Karpas-422 (cell line): ENCODE data around the gene FASTKD3. TPM values are rescaled to one million over a fixed set of nuclear protein-coding genes. Genes with fewer than 3 reads are reported as not detected.

ENCODE experiments used
- DNase-seq: peaks from one replicate; pipeline ENCODE4 v3.0.0-alpha.2; 2015
- H2AFZ ChIP-seq: fragments of 200-600 bp; sonication (generic); 2 replicates; pipeline ENCODE4 v1.6.1; 2014; ENCODE audit warnings: antibody characterized with exemption, low read length, mixed read lengths
- H3K27ac ChIP-seq: fragments of 200-600 bp; sonication (generic); 2 replicates; pipeline ENCODE4 v1.5.1; 2014; ENCODE audit warnings: mild to moderate bottlenecking, low read length, moderate library complexity
- H3K27me3 ChIP-seq: fragments of 200-600 bp; sonication (generic); 2 replicates; pipeline ENCODE4 v1.6.1; 2014; ENCODE audit warnings: low read length, mixed read lengths
- H3K36me3 ChIP-seq: fragments of 200-600 bp; sonication (generic); 2 replicates; pipeline ENCODE4 v1.6.1; 2014; ENCODE audit warnings: low read length, mixed read lengths; ENCODE audit not compliant: insufficient read depth
- H3K4me1 ChIP-seq: fragments of 200-600 bp; sonication (generic); 2 replicates; pipeline ENCODE4 v1.6.1; 2014; ENCODE audit warnings: mild to moderate bottlenecking, low read length, mixed read lengths
- H3K4me2 ChIP-seq: fragments of 200-600 bp; sonication (generic); 2 replicates; pipeline ENCODE4 v1.6.1; 2014; ENCODE audit warnings: low read length, low read depth, mild to moderate bottlenecking; ENCODE audit not compliant: poor library complexity, severe bottlenecking
- H3K4me3 ChIP-seq: fragments of 200-600 bp; sonication (generic); 2 replicates; pipeline ENCODE4 v1.5.1; 2014; ENCODE audit warnings: mild to moderate bottlenecking, antibody characterized with exemption, low read length, mixed read lengths
- H3K79me2 ChIP-seq: fragments of 200-600 bp; sonication (generic); 2 replicates; pipeline ENCODE4 v1.6.1; 2014; ENCODE audit warnings: mild to moderate bottlenecking, low read length, mixed read lengths
- H3K9ac ChIP-seq: fragments of 200-600 bp; sonication (generic); 2 replicates; pipeline ENCODE4 v1.6.0; 2014; ENCODE audit warnings: low read length
- H3K9me2 ChIP-seq: fragments of 200-600 bp; sonication (generic), shearing (Covaris generic); replicated peaks from 2 replicates; pipeline ENCODE4 v1.6.0; 2014; ENCODE audit warnings: mild to moderate bottlenecking, low read length, moderate library complexity; ENCODE audit not compliant: insufficient read depth
- H3K9me3 ChIP-seq: fragments of 300-700, 200-600 bp; sonication (generic); 2 replicates; pipeline ENCODE4 v1.6.1; 2014; ENCODE audit warnings: low read length, mixed read lengths
- H4K20me1 ChIP-seq: fragments of 200-600 bp; sonication (generic); 2 replicates; pipeline ENCODE4 v1.6.1; 2014; ENCODE audit warnings: mild to moderate bottlenecking, antibody characterized with exemption, low read length, low read depth; ENCODE audit not compliant: insufficient read depth
- total RNA-seq: library from RNA; depleted of rRNA; stranded (reverse); fragments of >200 nt; shearing (Covaris generic); gene quantifications from 2 replicates; pipeline ENCODE4 v1.2.3, GENCODE V29; 2014; ENCODE audit warnings: low replicate concordance

The FASTKD3 gene
- total RNA-seq, 1 experiment from 2014 or later, result 25.3 TPM

DNA sequence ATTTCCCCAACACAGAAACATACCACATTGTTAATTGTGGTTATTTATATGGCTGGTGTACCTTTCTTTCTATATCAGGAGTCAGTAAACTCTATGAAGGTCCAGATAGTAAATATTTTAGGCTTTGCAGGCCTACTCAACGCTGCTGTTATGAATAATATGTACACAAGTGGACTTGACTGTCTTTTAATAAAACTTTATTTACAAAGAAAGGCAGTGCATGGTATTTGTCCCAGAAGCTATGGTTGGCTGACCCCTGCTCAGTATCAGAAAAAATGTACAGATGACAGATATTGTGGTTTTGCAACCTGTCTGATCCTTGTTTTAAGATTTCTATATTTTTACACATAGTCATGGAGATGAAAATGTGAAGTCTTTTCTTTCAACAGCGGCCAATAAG lies 5.8 kb upstream of the FASTKD3 start:
- peaks cover 28% of the 10 kb centered on the region for H3K4me1 ChIP-seq
- no peak overlapping the region for H3K4me2 ChIP-seq
- no peaks in the 10 kb centered on the region for H3K27me3 ChIP-seq
- H3K9ac ChIP-seq, result no peak overlapping the region
- no peak overlapping the region for H3K27ac ChIP-seq
- H3K36me3 ChIP-seq, result peaks cover 63% of the 10 kb centered on the region
- no peaks in the 10 kb centered on the region for H3K9me3 ChIP-seq
- no peak overlapping the region for H2AFZ ChIP-seq
- H3K79me2 ChIP-seq, result peaks cover 95% of the 10 kb centered on the region
- no peaks in the 10 kb centered on the region for H3K9me2 ChIP-seq
- DNase-seq, result no peak
- no peak overlapping the region for H3K4me3 ChIP-seq
- H4K20me1 ChIP-seq, result peaks cover 29% of the 10 kb centered on the region

DNA sequence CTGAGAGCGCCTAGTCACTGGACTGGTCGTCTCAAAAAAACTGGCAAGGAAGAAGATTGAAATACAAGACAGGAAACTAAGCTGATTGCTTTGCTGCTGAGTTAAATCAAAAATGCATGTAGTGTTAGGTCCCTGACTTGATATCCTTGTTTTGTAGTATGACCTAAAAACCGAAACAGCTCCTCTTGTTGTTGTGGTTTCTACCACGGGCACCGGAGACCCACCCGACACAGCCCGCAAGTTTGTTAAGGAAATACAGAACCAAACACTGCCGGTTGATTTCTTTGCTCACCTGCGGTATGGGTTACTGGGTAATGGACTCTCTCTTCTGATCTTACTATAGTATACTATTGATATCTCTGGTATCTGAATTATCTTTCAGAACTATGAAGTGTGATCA lies 4.4 kb upstream of the FASTKD3 start:
- Histone ChIP-seq H3K27me3 (no peaks in the 10 kb centered on the region), H3K4me1 (peaks cover 28% of the 10 kb centered on the region), H2AFZ (no peak overlapping the region), H3K9me3 (no peaks in the 10 kb centered on the region), H3K4me2 (no peak overlapping the region), H3K4me3 (no peak overlapping the region), H3K27ac (no peak overlapping the region), H3K9ac (no peak overlapping the region), H4K20me1 (peaks cover 26% of the 10 kb centered on the region), H3K36me3 (peaks cover 49% of the 10 kb centered on the region), H3K79me2 (peaks cover 97% of the 10 kb centered on the region), H3K9me2 (no peaks in the 10 kb centered on the region)
- no peak for DNase-seq

DNA sequence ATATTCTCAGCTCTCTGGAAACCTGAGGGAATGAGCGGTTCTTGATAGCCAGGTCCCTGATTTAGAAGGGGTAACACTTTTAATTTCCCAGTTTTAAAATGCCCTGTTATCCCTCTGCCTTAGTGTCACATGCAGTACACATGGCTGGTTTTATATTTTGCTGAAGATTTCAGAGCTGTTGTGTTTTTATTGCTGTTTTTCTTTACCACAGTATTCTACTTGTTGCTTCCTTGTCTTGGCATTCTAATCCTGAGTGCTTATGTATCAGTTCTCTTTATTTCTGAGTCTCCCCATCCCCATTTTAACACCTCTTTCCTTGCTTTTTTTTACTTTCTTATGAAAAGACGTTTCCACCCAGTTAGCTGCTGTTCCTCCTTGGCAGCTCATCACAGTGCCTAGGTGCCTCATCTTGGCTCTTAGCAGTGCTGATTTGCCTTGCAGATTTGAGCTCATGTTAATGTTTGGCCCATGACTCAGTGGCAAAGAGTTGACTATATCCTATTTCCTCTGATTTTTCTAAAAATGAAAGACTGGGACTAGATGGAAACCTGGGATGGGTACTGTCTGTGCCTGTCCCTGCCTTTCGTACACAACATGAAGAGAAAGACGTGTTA lies 3.8 kb upstream of the FASTKD3 start:
- H3K4me1 ChIP-seq, result peaks cover 32% of the 10 kb centered on the region
- DNase-seq, result no peak
- no peak overlapping the region for H3K27ac ChIP-seq
- peaks cover 26% of the 10 kb centered on the region for H4K20me1 ChIP-seq
- no peak overlapping the region for H3K4me3 ChIP-seq
- no peak overlapping the region for H3K4me2 ChIP-seq
- H2AFZ ChIP-seq, result no peak overlapping the region
- no peaks in the 10 kb centered on the region for H3K27me3 ChIP-seq
- H3K36me3 ChIP-seq, result peaks cover 43% of the 10 kb centered on the region; the same call in 1 of the 2 replicates
- no peaks in the 10 kb centered on the region for H3K9me2 ChIP-seq
- no peak overlapping the region for H3K9ac ChIP-seq
- H3K79me2 ChIP-seq, result peaks cover 97% of the 10 kb centered on the region
- H3K9me3 ChIP-seq, result no peaks in the 10 kb centered on the region

DNA sequence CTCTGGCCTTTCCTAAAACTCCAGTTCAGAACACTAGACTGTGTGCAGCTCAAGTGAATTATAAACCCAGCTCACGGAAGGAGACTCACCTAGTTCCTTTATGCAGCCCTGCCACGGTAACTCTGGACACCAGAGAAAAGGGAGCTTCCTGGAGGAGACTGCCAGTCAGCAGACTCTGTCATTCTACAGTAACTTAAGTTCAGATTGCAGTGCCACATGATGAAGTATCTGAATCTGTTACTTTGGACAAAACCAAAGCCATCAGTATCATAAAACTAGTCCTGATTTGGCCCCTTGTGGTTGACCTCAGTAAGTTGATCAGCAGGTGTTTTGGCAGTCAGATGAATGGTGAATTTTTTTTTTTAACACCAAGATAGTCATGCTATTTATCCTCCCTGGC lies 2.8 kb upstream of the FASTKD3 start:
- Histone ChIP-seq H3K79me2 (peaks cover 99% of the 10 kb centered on the region), H3K27ac (no peak overlapping the region), H3K36me3 (peaks cover 38% of the 10 kb centered on the region; the same call in 1 of the 2 replicates), H2AFZ (no peak overlapping the region), H4K20me1 (peaks cover 25% of the 10 kb centered on the region), H3K4me3 (no peak overlapping the region), H3K4me1 (peaks cover 42% of the 10 kb centered on the region), H3K9ac (no peak overlapping the region), H3K9me2 (no peaks in the 10 kb centered on the region), H3K9me3 (no peaks in the 10 kb centered on the region), H3K27me3 (no peaks in the 10 kb centered on the region), H3K4me2 (peak overlapping the region; percentile 67)
- DNase-seq, result no peak

DNA sequence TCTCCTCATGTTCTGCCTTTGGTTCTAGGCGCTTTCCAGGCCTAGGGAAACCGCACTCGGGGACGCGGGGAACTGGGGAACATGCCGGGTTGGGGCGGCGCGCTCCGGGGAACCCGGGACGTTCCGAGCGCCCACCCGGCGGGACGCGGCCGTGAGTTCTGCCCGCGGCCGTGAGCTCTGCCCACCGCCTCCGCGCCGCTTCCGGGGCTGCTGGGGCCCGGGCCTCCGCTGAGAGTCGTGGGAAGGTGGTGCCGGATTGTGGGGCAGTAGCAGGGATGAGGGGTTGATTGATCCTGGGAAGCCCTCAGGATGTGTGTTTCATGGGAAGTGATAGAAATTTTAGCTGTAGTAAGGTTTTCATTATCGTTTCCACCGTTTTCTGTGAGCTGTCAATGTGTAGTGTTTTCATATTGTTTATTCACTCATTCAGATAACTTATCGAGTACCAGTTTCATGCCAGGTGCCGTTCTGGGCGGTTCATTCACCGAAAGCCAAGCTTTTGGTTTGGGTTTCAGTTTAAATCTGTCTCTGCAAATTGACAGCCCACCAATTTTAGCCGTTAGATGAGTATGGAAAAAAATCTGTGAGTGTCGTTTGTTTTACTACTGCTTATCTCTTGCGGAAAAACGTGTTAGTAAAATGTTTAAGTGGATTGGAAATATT lies 774 bp upstream of the FASTKD3 start:
- Histone ChIP-seq H3K4me3 (peak overlapping the region; percentile 68), H3K79me2 (peaks cover 98% of the 10 kb centered on the region), H3K4me1 (peaks cover 55% of the 10 kb centered on the region), H3K36me3 (peaks cover 35% of the 10 kb centered on the region; the same call in 1 of the 2 replicates), H3K9me3 (no peaks in the 10 kb centered on the region), H3K4me2 (peak overlapping the region; percentile 67), H2AFZ (peak overlapping the region; percentile 62; the same call in 1 of the 2 replicates), H3K9ac (peak overlapping the region; percentile 96), H3K27ac (peak overlapping the region; percentile 18; the same call in 1 of the 2 replicates), H4K20me1 (peaks cover 20% of the 10 kb centered on the region), H3K9me2 (no peaks in the 10 kb centered on the region), H3K27me3 (no peaks in the 10 kb centered on the region)
- DNase-seq, result peak; percentile 63

DNA sequence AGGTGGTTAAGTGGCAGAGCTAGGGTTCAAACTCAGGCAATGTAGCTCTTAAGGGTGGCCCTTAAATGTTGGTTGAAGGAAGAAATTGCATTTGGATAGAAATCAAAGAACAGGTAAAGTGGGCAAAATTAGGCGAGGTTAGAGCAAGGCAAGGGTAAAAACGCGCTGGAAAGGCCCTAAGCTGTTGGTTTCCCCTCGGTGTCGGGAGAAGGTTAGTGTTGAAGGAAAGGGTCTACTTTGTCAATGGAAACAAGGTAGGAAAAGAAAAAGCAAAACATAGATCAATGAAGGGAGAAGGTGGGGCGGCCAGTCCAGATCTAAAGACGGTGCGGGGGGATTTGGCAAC lies 431 bp downstream of the FASTKD3 start:
- H3K79me2 ChIP-seq, result peaks cover 89% of the 10 kb centered on the region
- peak overlapping the region; percentile 96 for H3K9ac ChIP-seq
- no peaks in the 10 kb centered on the region for H3K9me3 ChIP-seq
- peaks cover 40% of the 10 kb centered on the region; the same call in 1 of the 2 replicates for H3K36me3 ChIP-seq
- peak overlapping the region; percentile 67 for H3K4me2 ChIP-seq
- H4K20me1 ChIP-seq, result peaks cover 20% of the 10 kb centered on the region
- peak overlapping the region; percentile 75; the same call in 1 of the 2 replicates for H2AFZ ChIP-seq
- no peaks in the 10 kb centered on the region for H3K9me2 ChIP-seq
- no peak overlapping the region for H3K27ac ChIP-seq
- DNase-seq, result peak; percentile 42
- H3K4me3 ChIP-seq, result peak overlapping the region; percentile 68
- H3K4me1 ChIP-seq, result peaks cover 55% of the 10 kb centered on the region
- H3K27me3 ChIP-seq, result no peaks in the 10 kb centered on the region

DNA sequence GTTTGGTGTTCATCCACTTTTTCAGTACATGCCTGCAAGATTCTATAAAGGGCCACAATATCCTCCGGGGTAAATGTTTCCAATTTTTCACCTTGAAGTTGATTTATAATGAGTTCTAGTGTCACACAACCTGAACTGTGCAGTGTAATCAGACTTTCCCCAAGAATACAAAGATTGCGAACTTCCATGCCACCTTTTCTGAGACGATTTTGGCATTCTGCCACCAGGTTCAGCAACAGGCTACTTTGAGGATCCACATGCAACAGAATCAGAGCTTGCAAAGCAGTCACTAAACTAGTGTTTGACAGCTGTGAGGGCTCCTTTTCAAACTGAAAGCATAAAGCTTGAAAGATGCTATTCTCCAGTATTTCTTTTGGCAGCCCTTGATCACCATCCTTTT lies 1.6 kb downstream of the FASTKD3 start:
- Histone ChIP-seq H3K4me1 (peaks cover 50% of the 10 kb centered on the region), H3K4me3 (peak overlapping the region; percentile 68), H3K4me2 (peak overlapping the region; percentile 67)

DNA sequence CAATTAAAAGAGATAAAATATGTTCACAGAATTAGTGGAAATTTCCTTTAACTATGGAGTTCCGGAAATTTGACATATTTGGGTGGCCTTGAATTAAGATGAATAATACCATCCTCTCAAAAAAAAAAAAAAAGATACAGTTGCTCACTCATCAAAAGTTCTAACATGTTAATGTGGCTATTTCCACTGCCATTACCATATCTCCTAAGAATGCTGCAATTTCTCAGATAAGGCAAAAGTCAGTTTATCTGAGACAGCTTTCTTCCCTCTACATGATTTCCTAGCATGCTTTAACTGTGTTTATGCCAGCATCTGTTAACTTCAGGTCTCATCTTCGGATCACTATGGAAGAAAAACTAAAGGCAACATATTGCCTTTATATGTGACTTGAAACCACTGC lies 2.6 kb downstream of the FASTKD3 start:
- peaks cover 34% of the 10 kb centered on the region; the same call in 1 of the 2 replicates for H3K36me3 ChIP-seq
- peaks cover 67% of the 10 kb centered on the region for H3K79me2 ChIP-seq
- H2AFZ ChIP-seq, result no peak overlapping the region
- no peak overlapping the region for H3K27ac ChIP-seq
- no peaks in the 10 kb centered on the region for H3K9me2 ChIP-seq
- H4K20me1 ChIP-seq, result peaks cover 17% of the 10 kb centered on the region
- no peaks in the 10 kb centered on the region for H3K27me3 ChIP-seq
- no peak overlapping the region for H3K4me2 ChIP-seq
- H3K9ac ChIP-seq, result no peak overlapping the region
- H3K4me1 ChIP-seq, result peaks cover 39% of the 10 kb centered on the region
- DNase-seq, result no peak
- no peak overlapping the region for H3K4me3 ChIP-seq
- no peaks in the 10 kb centered on the region for H3K9me3 ChIP-seq

More for the DNA sequence above, 1.6 kb downstream of the FASTKD3 start:
- no peak overlapping the region for H2AFZ ChIP-seq
- no peak for DNase-seq
- peaks cover 77% of the 10 kb centered on the region for H3K79me2 ChIP-seq
- no peaks in the 10 kb centered on the region for H3K9me3 ChIP-seq
- no peaks in the 10 kb centered on the region for H3K27me3 ChIP-seq
- H3K9me2 ChIP-seq, result no peaks in the 10 kb centered on the region
- H3K27ac ChIP-seq, result no peak overlapping the region
- H3K36me3 ChIP-seq, result peaks cover 37% of the 10 kb centered on the region; the same call in 1 of the 2 replicates
- peaks cover 20% of the 10 kb centered on the region for H4K20me1 ChIP-seq
- no peak overlapping the region for H3K9ac ChIP-seq
